WTC11 (cell line): Measurements from ENCODE around the gene NDUFB10.
"Not testable (repeated sequence)": the region's sequence is repeated elsewhere in the genome, so short reads cannot be mapped to it uniquely, and the experiment has no call there.

Experiments
- ATF2 ChIP-seq: sonication (generic); formaldehyde crosslinking; IDR thresholded peaks from 2 replicates; pipeline ENCODE4 v1.8.1; 2022; ENCODE audit warnings: low read depth, missing genetic modification reagents, borderline replicate concordance
- CREB1 ChIP-seq: sonication (generic); formaldehyde crosslinking; IDR thresholded peaks from 2 replicates; pipeline ENCODE4 v1.8.0; 2023; ENCODE audit warnings: mild to moderate bottlenecking, missing genetic modification reagents
- CTCF ChIP-seq: fragments of 200-600 bp; IDR thresholded peaks from 2 replicates; pipeline ENCODE4 v1.8.0; 2022; ENCODE audit warnings: antibody characterized with exemption
- E2F5 ChIP-seq: sonication (generic); formaldehyde crosslinking; IDR thresholded peaks from 2 replicates; pipeline ENCODE4 v1.8.1; 2022; ENCODE audit warnings: mild to moderate bottlenecking, moderate library complexity, missing genetic modification reagents
- ELF4 ChIP-seq: sonication (generic); formaldehyde crosslinking; IDR thresholded peaks from 2 replicates; pipeline ENCODE4 v1.8.1; 2022; ENCODE audit warnings: low read depth, mild to moderate bottlenecking, moderate library complexity, missing genetic modification reagents
- ESRRA ChIP-seq: sonication (generic); formaldehyde crosslinking; IDR thresholded peaks from 2 replicates; pipeline ENCODE4 v1.8.1; 2022; ENCODE audit warnings: mild to moderate bottlenecking, missing genetic modification reagents, borderline replicate concordance
- FOXK1 ChIP-seq: sonication (generic); formaldehyde crosslinking; IDR thresholded peaks from 2 replicates; pipeline ENCODE4 v1.8.0; 2022; ENCODE audit warnings: mild to moderate bottlenecking, moderate library complexity, missing genetic modification reagents
- FOXP1 ChIP-seq: sonication (generic); formaldehyde crosslinking; IDR thresholded peaks from 2 replicates; pipeline ENCODE4 v1.8.0; 2022; ENCODE audit warnings: missing genetic modification reagents, mild to moderate bottlenecking, moderate library complexity, borderline replicate concordance
- MAX ChIP-seq: sonication (generic); formaldehyde crosslinking; IDR thresholded peaks from 2 replicates; pipeline ENCODE4 v1.8.0; 2022; ENCODE audit warnings: mild to moderate bottlenecking, missing genetic modification reagents
- RELA ChIP-seq: sonication (generic); formaldehyde crosslinking; IDR thresholded peaks from 2 replicates; pipeline ENCODE4 v1.8.1; 2022; ENCODE audit warnings: missing genetic modification reagents, mild to moderate bottlenecking, borderline replicate concordance
- RORB ChIP-seq: fragments of 250-450 bp; sonication (Bioruptor Pico); IDR thresholded peaks from 2 replicates; pipeline ENCODE4 v1.9.0; 2021; ENCODE audit warnings: mild to moderate bottlenecking
- SMAD3 ChIP-seq: sonication (generic); formaldehyde crosslinking; IDR thresholded peaks from 2 replicates; pipeline ENCODE4 v1.8.0; 2022; ENCODE audit warnings: missing genetic modification reagents, mild to moderate bottlenecking, borderline replicate concordance
- TEAD4 ChIP-seq: sonication (generic); formaldehyde crosslinking; IDR thresholded peaks from 2 replicates; pipeline ENCODE4 v1.8.0; 2022; ENCODE audit warnings: mild to moderate bottlenecking, missing genetic modification reagents

- not testable (repeated sequence) for TF ChIP-seq TEAD4 (CRISPR knock-in tag); CTCF; SMAD3 (CRISPR knock-in tag); ELF4; FOXK1 (CRISPR knock-in tag); RELA (CRISPR knock-in tag); FOXP1 (CRISPR knock-in tag); MAX (CRISPR knock-in tag); CREB1; E2F5; RORB (CRISPR knock-in tag); ATF2 (CRISPR knock-in tag); ESRRA (CRISPR knock-in tag)
Measured at GRCh38 chr16:1939833-1940232, 19.5 kb upstream of the NDUFB10 start.
